HG03521 (cell line): ENCODE results near the gene KPNA4.
"Not testable (repeated sequence)": the region's sequence is repeated elsewhere in the genome, so short reads cannot be mapped to it uniquely, and the experiment has no call there.

Source experiments
- ATAC-seq: cut with Tn5 transposase; IDR thresholded peaks from one replicate; pipeline ENCODE4 v1.9.1; 2021; ENCODE audit warnings: mild to moderate bottlenecking, moderate library complexity; ENCODE audit not compliant: unreplicated experiment

KPNA4 gene

DNA sequence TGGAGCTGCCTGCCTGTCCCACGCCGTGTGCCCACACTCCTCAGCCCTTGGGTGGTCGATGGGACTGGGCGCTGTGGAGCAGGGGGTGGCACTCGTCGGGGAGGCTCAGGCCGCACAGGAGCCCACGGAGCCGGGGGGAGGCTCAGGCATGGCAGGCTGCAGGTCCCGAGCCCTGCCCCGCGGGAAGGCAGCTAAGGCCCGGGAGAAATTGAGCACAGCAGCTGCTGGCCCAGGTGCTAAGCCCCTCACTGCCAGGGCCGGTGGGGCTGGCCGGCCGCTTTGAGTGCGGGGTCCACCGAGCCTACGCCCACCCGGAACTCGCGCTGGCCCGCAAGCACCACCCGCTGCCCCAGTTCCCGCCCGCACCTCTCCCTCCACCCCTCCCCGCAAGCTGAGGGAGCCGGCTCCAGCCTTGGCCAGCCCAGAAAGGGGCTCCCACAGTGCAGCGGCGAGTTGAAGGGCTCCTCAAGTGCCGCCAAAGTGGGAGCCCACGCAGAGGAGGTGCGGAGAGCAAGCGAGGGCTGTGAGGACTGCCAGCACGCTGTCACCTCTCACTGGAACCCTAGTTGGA lies 8.7 kb upstream of the KPNA4 start:
- not testable (repeated sequence) for ATAC-seq

DNA sequence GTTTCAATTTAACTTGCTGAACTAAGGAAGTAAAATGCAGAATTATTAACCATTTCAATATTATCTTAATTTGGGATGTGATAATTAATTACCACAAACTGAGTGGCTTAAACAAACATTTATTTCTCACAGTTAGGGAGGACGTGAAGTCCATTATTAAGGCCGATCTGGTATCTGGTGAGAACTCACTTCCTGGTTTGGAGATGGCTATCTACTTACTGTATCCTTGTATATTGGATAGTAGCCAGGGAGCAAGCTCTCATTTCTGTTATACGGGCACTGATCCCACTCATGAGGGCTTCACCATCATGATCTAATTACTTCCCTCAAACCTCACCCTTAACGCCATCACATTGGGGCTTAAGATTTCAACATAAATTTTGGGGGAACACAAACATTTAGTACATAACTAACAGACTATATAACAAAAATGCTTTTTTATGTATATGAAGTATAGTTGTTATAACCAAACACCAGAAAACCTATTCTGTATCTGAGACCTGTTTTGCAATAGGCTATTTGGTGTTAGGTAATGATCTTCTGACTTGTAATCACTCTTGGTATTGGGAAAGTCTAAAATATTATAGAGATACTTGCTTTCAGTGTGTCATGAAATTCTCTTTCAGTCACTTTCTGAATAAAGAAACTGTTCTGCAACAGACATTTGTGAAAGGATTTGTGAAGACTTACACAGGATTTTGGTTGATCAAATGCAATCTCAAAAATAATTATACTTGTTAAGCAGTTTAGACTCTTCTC lies 4.7 kb upstream of the KPNA4 start:
- ATAC-seq: no peak

DNA sequence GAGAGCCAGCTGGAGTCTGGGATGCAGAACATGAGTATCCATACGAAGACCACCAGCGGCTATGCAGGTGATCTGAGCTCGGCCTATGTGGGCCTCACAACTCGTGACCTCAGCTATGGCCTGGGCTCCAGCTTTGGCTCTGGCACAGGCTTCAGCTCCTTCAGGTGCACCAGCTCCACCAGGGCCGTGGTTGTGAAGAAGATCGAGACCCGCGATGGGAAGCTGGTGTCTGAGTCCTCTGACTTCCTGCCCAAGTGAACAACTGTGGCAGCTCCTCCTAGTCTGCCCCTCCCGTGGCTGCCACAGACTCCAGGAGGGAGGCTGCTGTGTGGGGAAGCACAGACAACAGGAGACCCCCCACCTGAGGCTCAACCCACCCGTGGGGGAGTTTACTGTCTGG lies 3.6 kb upstream of the KPNA4 start:
- no peak for ATAC-seq

DNA sequence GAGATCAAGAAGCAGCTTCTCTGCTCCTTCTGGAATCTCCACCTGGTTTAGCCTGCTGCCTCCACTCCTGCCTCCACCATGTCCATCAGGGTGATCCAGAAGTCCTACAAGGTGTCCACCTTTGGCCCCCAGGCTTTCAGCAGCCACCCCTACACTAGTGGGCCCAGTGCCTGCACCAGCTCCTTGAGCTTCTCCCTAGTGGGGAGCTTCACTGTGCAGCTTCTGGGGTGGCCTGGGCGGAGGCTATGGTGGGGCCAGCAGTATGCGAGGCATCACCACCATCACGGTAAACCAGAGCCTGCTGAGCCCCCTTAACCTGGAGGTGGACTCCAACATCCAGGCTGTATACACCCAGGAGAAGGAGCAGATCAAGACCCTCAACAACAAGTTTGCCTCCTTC lies 2.4 kb upstream of the KPNA4 start:
- no peak for ATAC-seq

DNA sequence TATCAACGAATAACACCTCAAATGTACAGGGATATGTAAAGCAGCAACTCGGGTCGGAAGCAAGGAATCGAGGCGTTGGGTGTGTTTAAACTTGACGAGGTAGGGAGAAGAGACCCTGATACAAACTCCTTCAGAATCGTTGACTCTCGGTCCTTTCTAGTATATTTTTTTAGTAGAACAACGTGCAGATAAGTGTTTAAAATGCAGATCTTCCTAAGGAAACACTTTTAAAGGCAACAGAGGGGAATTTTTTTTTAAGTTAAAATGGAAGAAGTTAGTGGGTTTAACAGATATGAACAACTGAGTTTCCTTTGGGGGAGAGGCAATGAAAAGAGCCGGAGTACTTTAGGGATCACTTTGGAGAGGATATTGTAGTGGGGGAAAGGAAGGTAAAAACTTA lies 1.1 kb upstream of the KPNA4 start:
- no peak for ATAC-seq

DNA sequence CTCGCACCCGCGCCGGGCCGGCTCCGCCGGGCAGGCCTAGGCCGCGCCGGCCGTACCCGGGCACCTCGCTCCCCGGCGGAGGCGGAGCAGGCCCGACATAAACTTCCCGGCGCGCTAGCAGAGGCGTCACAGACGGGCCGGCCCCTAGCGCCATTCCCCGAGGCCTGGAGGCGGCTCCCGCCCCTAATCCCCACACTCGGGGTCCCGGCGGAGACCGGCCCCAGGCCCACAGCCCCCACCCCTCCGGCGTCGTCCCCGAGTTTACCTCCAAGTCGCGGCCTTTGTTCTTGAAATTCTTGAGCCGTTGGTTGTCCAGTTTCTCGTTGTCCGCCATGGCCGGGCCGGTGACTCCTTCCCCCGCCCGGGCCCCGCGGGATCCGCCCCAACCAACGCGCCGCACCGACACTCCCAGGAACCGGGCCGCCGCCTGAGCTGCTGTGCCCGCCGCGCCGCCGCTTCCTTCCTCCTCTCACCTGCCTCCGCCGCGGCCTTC lies 376 bp downstream of the KPNA4 start:
- peak; percentile 41 for ATAC-seq

DNA sequence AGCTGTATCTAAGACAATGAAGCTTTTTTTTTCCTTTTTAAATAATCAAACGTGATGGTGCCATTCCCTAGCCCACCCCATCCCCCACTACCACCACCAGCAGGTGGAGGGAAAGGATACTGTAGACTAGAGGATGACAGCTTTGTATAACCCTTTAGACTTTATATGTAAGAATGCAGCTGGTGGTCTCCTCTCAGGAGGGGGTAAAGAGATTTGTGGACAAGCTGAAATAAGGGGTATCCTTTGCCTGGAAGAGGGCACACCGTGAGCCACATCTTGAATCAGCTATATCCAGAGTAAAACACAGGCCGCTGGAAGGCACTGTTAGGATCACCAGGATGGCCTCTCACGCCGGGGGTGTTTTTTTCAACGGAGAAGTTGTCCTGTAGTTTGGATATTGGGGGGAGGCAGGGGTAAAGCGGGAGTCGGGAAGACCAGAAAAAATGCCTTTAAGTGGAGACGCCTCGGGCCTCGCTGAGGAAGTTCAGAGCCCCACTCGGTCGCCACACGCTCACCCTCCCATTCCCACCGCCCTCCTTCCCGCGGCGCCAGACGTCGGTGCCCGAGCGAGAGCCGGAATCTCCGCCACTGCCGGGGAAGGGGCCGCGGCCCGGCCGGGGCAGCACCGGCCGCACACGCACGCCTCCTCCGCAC lies 986 bp downstream of the KPNA4 start:
- no peak for ATAC-seq

DNA sequence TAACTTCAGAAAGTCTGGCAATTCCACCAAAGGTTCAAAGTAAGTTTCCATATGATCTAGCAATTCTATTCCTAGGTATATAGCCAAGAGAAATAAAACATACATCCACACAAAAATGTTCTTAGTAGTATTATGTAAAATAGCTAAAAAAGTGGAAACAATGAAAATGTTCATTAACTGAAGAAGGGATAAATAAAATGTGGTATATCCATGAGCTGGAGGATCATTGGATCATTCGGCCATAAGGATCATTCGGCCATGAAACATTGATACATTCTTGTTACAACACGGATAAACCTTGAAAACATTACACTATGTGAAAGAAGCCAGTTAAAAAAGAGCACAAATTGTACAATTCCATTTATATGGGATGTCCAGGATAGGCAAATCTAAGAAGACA lies 2.4 kb downstream of the KPNA4 start:
- ATAC-seq: no peak

DNA sequence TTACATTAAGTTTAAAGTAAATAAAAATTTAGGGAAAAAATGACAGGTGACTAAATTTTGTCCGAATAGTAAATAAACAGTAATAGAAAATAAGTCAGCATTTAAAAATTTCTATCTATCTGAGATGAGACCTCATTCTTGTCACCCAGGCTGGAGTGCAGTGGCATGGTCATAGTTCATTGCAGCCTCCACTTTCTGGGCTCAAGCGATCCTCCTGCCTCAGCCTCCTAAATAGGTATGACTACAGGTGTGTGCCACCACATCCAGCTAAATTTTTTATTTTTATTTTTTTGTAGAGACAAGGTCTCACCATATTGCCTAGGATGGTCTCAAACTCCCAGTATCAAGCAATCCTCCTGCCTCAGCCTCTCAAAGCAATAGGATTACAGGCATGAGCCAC lies 7.8 kb downstream of the KPNA4 start:
- no peak for ATAC-seq

DNA sequence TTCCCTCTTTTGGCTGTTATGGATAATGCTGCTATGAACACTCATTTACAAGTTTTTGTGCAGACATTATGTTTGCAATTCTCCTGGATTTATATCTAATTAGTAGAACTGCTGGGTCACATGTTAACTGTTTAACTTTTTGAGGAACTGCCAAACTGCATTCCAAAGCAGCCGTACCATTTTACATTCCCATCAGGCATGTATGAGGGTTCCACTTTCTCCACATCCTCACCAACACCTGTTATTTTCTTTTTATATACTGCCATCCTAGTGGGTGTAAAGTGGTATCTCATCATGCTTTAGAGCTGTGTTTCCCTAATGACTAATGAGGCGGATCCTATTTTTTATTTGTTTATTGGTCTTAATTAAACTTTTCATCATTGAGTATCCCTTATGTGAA lies 9.2 kb downstream of the KPNA4 start:
- no peak for ATAC-seq

DNA sequence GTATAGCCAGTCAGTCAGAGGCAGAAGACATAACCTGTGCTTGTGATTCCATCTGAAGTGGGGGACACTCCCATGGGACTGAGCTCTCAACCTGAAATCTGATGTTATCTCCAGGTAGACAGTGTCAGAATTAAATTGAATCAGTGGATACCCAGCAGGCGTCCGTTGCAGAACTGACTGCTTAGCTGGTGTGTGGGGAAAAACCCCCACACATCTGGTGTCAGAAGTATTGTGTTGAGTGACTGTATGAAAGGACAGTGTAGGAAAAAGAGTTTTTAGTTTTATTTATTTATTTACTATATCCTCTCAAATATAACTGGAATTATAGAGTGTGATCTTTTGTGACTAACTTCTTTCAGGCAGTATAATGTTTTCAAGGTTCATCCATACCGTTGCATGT lies 10.4 kb downstream of the KPNA4 start:
- no peak for ATAC-seq

DNA sequence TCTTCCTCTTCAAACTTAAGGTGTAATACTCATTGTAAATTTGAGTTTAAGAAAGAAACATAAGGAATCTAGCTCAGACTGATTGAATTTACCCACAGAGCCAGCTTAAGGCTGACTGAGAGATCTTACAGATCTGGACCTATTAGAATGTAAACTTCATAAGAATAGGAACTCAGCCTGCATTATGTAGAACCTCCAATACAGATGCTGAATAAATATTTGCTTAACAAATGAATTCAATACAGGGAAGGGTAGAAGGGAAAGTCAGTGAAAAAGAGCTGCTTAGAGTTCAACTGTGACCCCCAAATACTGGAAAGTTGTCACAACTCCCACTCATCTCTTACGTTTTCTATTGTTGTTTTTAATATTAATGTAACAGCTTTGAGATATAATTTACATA lies 11.5 kb downstream of the KPNA4 start:
- ATAC-seq: no peak

DNA sequence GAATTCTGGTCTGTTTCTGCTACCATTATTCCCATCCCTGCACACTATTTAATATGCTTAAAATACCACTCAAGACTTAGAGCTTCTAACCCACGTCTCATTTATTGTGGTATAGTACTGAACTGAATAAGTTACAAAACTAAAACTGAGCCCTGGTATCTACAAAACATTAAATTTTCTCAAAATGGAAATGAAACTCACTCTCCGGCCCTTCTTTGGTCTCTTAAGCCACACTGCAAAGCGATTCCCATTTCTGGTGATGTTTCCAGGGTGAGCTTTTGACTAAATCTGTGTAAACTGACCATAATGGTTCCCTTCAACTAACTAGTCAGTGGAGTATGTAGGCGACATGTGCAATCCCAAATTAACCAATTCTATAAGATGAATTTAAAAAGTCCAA lies 18.6 kb downstream of the KPNA4 start:
- no peak for ATAC-seq

DNA sequence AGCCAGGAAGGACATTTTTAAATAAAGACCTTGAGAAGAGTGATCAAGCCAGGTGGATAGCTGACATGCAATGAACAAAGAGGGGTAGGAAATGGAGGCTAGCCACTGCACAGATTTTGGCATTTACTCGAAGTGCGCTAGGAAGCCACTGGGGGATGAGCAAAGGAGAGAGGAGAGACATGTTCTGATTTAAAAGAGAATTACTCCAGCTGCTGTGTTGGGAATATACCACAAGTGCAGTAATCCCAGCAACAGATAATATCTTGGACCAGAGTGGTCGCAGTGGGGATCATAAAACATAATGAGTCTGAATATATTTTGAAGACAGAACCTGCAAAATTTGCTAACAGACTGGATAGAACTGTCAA lies 19.9 kb downstream of the KPNA4 start:
- no peak for ATAC-seq

DNA sequence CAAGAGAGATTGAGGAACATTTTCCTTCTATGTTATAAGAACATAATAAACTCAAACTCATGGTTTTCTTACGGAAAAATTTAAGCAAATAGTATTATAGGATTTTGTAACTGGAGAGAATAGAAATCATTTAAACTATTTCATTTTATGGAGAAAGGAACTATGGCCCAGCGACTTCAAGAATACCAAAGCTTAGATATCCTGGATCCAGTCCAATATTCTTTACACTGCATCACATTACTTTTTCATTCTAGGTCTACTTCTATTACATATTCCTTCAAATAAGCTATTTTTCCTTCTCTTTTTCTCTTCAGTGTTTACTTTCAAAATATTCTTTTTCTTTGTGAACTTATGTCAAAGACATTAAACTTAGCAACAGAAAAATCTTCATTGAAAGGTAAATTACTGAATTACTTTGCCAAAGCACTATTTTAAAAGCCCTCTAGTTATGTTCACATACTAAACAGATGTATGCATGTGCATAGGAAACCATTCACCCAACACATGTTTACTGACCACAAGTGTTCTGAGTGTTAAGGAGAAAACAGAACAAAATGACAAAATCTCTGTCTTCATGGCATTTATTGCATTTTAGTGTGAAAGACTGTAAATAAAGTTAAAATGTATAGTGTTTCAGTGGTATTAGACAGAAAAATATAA lies 20.4 kb downstream of the KPNA4 start:
- no peak for ATAC-seq

DNA sequence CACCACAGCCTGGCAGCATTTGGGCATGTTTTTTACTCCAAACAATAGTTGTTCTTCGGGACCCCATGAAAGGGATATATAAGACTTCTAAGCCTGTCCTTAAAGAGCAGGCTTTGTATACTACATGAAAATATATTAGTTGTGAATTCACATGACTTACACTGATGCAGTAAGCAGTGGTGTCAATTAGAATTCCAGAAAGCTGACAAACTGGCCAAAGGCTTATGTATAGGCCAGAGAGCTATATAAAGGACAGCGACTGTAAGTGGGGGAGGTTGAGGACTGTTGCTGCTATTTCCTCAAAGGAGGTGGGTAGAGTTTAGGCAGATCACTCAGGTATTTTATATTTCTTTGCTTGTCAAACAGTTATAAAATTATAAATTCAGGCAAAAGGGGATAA lies 24.8 kb downstream of the KPNA4 start:
- ATAC-seq: no peak

DNA sequence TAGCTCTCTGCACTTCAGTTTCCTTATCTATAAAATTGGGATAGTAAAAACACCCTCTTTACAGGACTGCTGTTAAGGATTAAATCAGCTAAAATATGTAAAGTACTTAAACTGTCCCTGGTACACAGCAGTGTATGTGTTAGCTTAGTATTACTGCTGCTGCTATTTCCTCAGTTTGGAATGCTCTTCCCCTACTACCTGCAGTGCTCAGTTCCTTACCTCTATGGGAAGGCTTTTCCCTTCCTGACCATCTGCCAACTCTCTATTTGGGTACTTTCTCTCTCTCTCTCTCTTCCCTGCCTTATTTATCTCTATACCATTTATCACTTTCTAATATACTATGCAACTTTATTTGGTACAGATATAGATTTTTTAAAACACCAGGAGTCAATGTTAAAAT lies 26.5 kb downstream of the KPNA4 start:
- no peak for ATAC-seq

DNA sequence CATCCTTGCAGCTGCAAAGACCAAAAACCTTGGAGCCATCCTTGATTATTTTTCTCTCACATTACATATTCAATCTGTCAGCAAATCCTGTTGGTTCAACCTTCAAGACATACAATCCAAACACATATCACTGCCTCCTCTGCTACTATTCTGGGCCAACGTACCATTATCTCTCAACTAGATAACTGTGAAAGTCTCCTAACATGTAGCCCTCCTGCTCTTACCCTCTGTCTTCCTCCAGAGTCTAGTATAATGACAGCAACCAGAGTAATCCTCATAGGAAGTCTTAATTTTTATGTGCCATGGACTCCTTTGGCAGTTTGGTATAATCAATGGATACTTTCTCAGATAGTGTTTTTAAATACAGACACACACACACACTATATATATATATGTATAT lies 27.6 kb downstream of the KPNA4 start:
- no peak for ATAC-seq

DNA sequence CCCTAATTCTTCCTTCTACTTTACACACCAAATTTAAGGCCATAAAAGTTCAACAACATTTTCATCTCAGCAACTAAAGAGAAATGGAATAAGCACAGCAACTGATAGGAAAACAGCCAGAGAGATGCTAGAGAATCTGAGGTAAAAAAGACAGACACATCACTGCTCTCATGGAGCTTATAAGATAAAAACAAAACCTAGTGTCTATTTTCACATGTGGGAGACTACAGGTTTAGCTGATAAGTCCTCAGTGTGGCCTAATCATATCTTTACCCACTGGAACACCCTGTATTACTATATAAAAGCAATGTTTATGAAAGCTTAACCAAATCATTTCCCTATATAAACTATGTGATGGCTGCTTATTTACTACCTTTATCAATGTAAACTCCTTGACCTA lies 33.0 kb downstream of the KPNA4 start:
- no peak for ATAC-seq

DNA sequence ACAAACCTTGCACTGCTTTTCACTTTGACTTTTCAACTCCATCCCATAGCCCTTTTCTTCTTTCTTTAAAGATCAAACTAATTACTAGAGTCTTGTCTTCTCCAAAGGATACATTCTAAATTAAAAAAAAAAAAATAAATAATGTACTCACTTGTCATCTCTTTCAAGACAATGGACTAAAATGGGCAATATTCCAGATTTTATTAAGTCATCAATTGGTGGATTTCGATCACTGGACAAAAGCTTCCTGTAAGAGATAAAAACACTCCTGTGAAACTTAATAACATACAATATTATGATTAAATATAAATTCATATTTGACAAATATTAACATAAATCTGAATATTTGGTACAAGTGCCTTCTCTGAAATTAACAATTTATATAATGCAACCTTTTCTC lies 34.1 kb downstream of the KPNA4 start:
- no peak for ATAC-seq

DNA sequence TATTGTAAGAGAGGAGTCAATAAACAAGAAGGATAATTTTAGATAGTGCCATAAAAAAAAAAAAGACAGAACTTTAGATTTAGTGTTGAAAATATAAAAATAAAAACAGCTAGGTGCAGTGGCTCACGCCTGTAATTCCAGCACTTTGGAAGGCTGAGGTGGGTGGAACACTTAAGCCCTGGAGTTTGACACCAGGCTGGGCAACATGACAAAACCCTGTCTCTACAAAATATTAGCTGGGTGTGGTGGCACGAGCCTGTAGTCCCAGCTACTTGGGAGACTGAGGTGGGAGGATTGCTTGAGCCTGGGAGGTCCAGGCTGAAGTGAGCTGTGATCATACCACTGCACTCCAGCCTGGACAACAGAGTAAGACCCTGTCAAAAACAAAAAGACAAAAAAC lies 49.0 kb downstream of the KPNA4 start:
- not testable (repeated sequence) for ATAC-seq

DNA sequence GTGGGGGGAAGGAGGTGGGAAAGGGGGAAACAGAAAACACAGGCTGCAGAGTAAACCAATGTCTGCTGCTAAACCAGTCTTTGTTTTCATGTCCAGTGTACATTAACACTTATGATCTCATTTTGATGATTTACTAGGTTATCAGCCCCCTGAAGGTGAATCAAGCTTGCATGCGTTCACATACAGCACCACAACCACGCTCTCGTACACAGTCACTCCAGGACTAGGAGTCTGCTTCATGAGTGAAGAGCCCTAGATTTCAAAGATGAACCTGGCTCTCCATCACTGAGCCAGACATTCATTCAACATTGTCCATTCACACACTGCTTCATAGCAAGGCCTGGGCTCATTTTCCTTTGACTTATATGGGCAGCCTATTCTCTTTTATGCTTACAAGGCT lies 64.0 kb downstream of the KPNA4 start:
- ATAC-seq: no peak
